Fibroblast of skin of abdomen (primary cell): ENCODE results near the gene KCNJ12.
"Not testable (repeated sequence)": the region's sequence is repeated elsewhere in the genome, so short reads cannot be mapped to it uniquely, and the experiment has no call there.

Experiments used
- DNase-seq: peaks from one replicate; pipeline ENCODE4 v3.0.0-alpha.2; 2013

Gene KCNJ12

GRCh38 chr17:21349358-21350050, 26.7 kb upstream of the KCNJ12 start:
- DNase-seq: not testable (repeated sequence)

GRCh38 chr17:21350495-21350894, 25.7 kb upstream of the KCNJ12 start:
- DNase-seq: not testable (repeated sequence)

- no peak for DNase-seq
These were observed 24.6 kb upstream of the KCNJ12 start for GRCh38 chr17:21351366-21352065.

GRCh38 chr17:21352221-21352980, 23.8 kb upstream of the KCNJ12 start:
- DNase-seq: no peak

GRCh38 chr17:21352981-21353265, 23.2 kb upstream of the KCNJ12 start:
- no peak for DNase-seq

GRCh38 chr17:21353326-21354010, 22.7 kb upstream of the KCNJ12 start:
- DNase-seq: no peak

- no peak for DNase-seq
These were observed 21.3 kb upstream of the KCNJ12 start for GRCh38 chr17:21354796-21355385.

- no peak for DNase-seq
These were observed 20.6 kb upstream of the KCNJ12 start for GRCh38 chr17:21355586-21355985.

- DNase-seq: no peak
These were observed 19.5 kb upstream of the KCNJ12 start for GRCh38 chr17:21356537-21357127.

- no peak for DNase-seq
These were observed 18.9 kb upstream of the KCNJ12 start for GRCh38 chr17:21357281-21357680.

- DNase-seq: no peak
These were observed 18.2 kb upstream of the KCNJ12 start for GRCh38 chr17:21357696-21358656.

- no peak for DNase-seq
These were observed 17.3 kb upstream of the KCNJ12 start for GRCh38 chr17:21358682-21359482.

- DNase-seq: no peak
These were observed 16.7 kb upstream of the KCNJ12 start for GRCh38 chr17:21359483-21359840.

GRCh38 chr17:21360048-21360447, 16.1 kb upstream of the KCNJ12 start:
- no peak for DNase-seq

GRCh38 chr17:21361020-21361809, 14.9 kb upstream of the KCNJ12 start:
- DNase-seq: no peak

GRCh38 chr17:21362331-21362931, 13.7 kb upstream of the KCNJ12 start:
- DNase-seq: no peak

- no peak for DNase-seq
These were observed 12.1 kb upstream of the KCNJ12 start for GRCh38 chr17:21363776-21364642.

- no peak for DNase-seq
These were observed 11.1 kb upstream of the KCNJ12 start for GRCh38 chr17:21365016-21365415.
